GM11168 (cell line): ENCODE results near the gene CAPZA1.
"Not testable (repeated sequence)": the region's sequence is repeated elsewhere in the genome, so short reads cannot be mapped to it uniquely, and the experiment has no call there.

Experiments used
- in situ Hi-C: fragments of 300-500 bp; cut with MboI; formaldehyde crosslinking; loops from one replicate; pipeline ENCODE4 v1.12.0; 2022; ENCODE audit warnings: low sequenced_read_pairs; ENCODE audit not compliant: unreplicated experiment

Gene CAPZA1

GRCh38 chr1:112625696-112626095 lies 6.1 kb downstream of the CAPZA1 start:
- in situ Hi-C loops, result no loop called here

GRCh38 chr1:112626193-112626592 lies 6.6 kb downstream of the CAPZA1 start:
- in situ Hi-C loops, result no loop called here

GRCh38 chr1:112626887-112627286 lies 7.3 kb downstream of the CAPZA1 start:
- in situ Hi-C loops, result no loop called here

GRCh38 chr1:112628516-112628915 lies 8.9 kb downstream of the CAPZA1 start:
- in situ Hi-C loops, result no loop called here

- in situ Hi-C loops, result no loop called here
Measured at GRCh38 chr1:112629256-112629655, 9.6 kb downstream of the CAPZA1 start.

GRCh38 chr1:112633628-112634027 lies 14.0 kb downstream of the CAPZA1 start:
- in situ Hi-C loops, result no loop called here

- in situ Hi-C loops, result no loop called here
Measured at GRCh38 chr1:112634367-112634766, 14.7 kb downstream of the CAPZA1 start.

GRCh38 chr1:112636056-112636455 lies 16.4 kb downstream of the CAPZA1 start:
- in situ Hi-C loops, result no loop called here

GRCh38 chr1:112636597-112637253 lies 17.1 kb downstream of the CAPZA1 start:
- in situ Hi-C loops, result no loop called here

GRCh38 chr1:112637254-112638109 lies 17.9 kb downstream of the CAPZA1 start:
- in situ Hi-C loops, result no loop called here

GRCh38 chr1:112638110-112638428 lies 18.4 kb downstream of the CAPZA1 start:
- in situ Hi-C loops, result no loop called here

- in situ Hi-C loops, result not testable (repeated sequence)
Measured at GRCh38 chr1:112640437-112640836, 20.8 kb downstream of the CAPZA1 start.

GRCh38 chr1:112643080-112643479 lies 23.4 kb downstream of the CAPZA1 start:
- in situ Hi-C loops, result no loop called here

GRCh38 chr1:112646225-112646624 lies 26.6 kb downstream of the CAPZA1 start:
- in situ Hi-C loops, result no loop called here

- in situ Hi-C loops, result no loop called here
Measured at GRCh38 chr1:112651205-112651604, 31.6 kb downstream of the CAPZA1 start.

GRCh38 chr1:112665857-112666256 lies 46.2 kb downstream of the CAPZA1 start:
- in situ Hi-C loops, result no loop called here

- in situ Hi-C loops, result no loop called here
Measured at GRCh38 chr1:112666946-112667345, 47.3 kb downstream of the CAPZA1 start.

- in situ Hi-C loops, result no loop called here
Measured at GRCh38 chr1:112672009-112672408, 52.4 kb downstream of the CAPZA1 start.

- in situ Hi-C loops, result no loop called here
Measured at GRCh38 chr1:112672842-112673241, 53.2 kb downstream of the CAPZA1 start.

GRCh38 chr1:112673592-112674439 lies 54.2 kb downstream of the CAPZA1 start:
- in situ Hi-C loops, result no loop called here

GRCh38 chr1:112674440-112674985 lies 54.9 kb downstream of the CAPZA1 start, which contains the start of gene MOV10:
TSS of gene MOV10 (plus strand) at chr1:112674659. CDS start at chr1:112674913, 254 bp downstream.
- in situ Hi-C loops, result no loop called here
